GM18858 (cell line): ENCODE measurements around the gene AMER2.

ENCODE experiments used
- ATAC-seq: cut with Tn5 transposase; IDR thresholded peaks from one replicate; pipeline ENCODE4 v1.9.1; 2021; ENCODE audit not compliant: unreplicated experiment

Gene AMER2, protein sequence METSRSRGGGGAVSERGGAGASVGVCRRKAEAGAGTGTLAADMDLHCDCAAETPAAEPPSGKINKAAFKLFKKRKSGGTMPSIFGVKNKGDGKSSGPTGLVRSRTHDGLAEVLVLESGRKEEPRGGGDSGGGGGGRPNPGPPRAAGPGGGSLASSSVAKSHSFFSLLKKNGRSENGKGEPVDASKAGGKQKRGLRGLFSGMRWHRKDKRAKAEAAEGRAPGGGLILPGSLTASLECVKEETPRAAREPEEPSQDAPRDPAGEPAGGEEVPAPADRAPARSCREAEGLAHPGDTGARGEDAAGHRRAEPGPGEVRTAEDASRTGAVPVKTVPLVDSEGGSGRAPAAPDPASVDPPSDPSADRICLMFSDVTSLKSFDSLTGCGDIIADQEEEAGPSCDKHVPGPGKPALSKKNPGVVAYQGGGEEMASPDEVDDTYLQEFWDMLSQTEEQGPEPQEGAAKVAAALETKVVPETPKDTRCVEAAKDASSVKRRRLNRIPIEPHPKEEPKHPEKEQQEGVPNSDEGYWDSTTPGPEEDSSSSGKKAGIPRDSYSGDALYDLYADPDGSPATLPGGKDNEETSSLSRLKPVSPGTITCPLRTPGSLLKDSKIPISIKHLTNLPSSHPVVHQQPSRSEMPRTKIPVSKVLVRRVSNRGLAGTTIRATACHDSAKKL

GRCh38 chr13:25171517-25172302 lies at the start of gene AMER2:
Gene AMER2, minus strand, starts transcription at chr13:25172288. Its CDS starts 669 bp downstream, at chr13:25171619.
- no peak for ATAC-seq

- ATAC-seq = no peak
Measured at GRCh38 chr13:25218019-25218418, 45.9 kb upstream of the AMER2 start.

DNA sequence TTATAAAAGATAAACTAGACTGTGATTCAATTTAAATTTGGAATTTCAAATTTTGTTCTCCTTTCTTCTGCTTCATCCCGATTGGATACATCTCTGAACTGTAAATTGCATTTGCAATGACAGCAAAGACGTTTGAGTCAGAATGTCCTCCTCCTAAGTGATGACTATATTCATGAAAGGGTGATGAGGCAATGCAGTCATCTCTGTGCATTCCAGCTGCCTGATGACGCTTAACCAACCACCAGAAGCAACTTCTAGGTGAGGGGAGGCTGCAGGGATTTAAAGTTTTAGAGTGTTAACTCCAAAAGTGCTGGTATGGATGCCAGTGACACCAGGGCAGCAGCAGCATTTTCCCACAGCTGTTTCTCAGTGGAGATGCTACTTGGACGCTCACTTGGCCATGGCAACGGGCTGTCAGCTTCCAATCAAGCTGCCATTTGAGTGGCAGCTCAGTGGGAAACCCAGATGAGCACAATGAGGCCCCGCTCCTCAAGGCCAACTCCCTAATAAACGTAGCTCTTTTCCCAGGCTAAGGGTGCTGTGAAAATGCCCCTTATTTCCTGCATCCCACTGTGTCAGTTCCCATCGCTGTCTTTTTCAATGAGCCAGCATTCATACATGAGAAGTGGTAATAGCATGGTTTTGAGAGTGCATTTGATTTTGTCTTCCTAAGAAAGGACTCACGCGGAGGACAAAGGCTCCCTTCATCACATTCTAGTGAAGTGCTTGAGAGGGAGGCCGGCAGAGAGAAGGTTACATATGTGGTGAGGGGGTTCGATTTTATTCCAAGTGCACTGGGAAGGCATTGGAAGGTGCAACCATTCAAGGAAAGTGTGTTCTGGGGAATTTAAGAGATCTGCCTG lies 45.2 kb upstream of the AMER2 start:
- ATAC-seq = no peak

- ATAC-seq = no peak
Measured at GRCh38 chr13:25215253-25215575, 43.1 kb upstream of the AMER2 start.

DNA sequence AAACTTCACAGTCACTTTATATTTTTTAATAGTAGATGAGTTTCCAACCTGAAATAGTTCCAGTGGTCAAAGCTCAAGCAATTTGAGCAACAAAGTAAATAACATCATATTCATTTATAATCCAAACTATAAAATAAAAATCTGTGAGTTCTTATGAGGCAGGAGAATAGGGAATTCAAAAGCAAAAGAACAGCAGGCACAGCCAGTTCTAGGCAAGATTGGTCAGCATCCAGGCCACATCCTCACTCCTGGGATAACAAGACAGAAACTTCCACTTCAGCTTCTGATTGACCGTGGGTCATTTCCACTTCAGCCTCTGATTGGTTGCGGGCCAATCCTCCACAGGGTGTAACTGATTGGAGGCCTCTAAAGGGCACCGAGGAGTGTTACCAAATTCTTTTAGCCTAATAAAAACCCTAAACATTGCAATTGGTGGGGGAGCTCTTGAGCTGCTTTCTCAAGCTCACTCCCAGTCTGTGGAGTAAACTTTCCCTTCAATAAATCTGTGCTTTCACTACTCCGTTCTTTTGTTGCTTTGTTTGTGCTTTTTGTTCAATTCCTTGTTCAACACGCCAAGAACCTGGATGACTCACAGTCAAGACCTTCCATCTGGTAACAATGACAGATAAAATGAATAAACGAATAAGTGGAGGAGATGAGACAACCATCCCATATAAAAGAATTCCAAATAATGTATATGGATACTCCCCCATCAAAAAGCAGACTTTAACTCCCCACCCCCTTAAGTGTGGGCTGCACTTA lies 42.6 kb upstream of the AMER2 start:
- no peak for ATAC-seq

- ATAC-seq = no peak
Measured at GRCh38 chr13:25213715-25214114, 41.6 kb upstream of the AMER2 start.

- ATAC-seq = no peak
Measured at GRCh38 chr13:25210842-25211569, 38.9 kb upstream of the AMER2 start.

- no peak for ATAC-seq
Measured at GRCh38 chr13:25207291-25207810, 35.3 kb upstream of the AMER2 start.

DNA sequence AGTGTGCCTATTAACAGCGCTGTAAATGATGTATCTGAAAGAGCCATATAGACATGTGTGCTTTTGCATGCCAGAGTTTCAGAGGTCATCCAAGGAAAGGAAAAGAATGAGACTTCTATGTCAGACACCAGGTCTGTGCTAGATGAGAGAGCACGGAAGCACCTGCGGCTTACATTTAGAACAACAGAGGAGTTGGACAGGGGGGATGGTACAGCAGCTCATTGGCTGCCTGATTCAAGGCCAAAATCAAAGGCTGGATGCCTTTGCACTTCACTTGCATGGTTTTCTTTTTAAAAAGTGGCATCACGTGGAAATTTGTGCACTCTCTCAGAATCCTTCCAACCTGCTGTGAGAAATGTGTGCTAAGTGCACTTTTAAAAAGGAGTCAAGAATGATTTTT lies 32.8 kb upstream of the AMER2 start:
- no peak for ATAC-seq

- ATAC-seq = no peak
Measured at GRCh38 chr13:25203127-25203740, 31.1 kb upstream of the AMER2 start.

GRCh38 chr13:25200783-25201182 lies 28.7 kb upstream of the AMER2 start:
- no peak for ATAC-seq

- ATAC-seq = no peak
Measured at GRCh38 chr13:25198647-25199046, 26.6 kb upstream of the AMER2 start.

- ATAC-seq = no peak
Measured at GRCh38 chr13:25196971-25197370, 24.9 kb upstream of the AMER2 start.

DNA sequence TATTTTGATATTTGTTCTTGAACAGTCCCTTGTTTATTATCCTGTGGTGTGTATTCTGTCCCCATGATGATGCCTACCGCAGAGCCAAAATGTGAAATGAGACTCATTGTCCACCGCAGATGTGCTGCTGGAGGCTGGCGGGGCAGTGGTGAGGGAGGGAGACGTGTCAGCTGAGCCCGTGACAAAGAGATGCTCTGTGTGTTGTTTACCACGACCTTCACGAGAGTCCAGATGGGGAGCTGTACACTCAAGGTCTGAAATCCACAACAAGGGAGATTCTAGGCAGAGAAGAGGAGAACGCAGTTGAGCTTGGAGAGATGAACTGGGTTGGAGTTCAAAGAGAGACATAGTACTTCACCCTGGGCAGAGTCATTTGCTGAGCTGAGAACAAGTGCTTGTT lies 20.8 kb upstream of the AMER2 start:
- ATAC-seq = no peak

DNA sequence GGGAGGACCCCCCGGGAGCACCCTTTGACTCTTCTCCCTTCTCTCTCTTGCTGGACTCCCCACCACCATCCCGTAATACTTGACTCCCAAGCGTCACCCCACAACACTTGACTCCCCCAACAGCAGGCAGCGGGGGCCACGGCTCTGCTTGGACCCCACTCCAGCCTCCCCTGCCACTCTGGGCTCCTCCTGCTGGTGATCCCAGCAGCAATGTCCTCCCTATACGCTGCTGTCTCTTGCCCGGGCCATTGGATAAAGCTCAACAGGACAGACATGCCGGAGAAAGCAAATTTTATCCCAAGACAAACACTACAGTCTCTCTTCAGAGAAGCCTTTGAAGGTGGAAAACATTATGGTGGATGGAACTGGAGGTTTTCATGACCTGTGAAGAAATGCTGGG lies 20.4 kb upstream of the AMER2 start:
- no peak for ATAC-seq

GRCh38 chr13:25192052-25192451 lies 20.0 kb upstream of the AMER2 start:
- no peak for ATAC-seq

- no peak for ATAC-seq
Measured at GRCh38 chr13:25190771-25191170, 18.7 kb upstream of the AMER2 start.

DNA sequence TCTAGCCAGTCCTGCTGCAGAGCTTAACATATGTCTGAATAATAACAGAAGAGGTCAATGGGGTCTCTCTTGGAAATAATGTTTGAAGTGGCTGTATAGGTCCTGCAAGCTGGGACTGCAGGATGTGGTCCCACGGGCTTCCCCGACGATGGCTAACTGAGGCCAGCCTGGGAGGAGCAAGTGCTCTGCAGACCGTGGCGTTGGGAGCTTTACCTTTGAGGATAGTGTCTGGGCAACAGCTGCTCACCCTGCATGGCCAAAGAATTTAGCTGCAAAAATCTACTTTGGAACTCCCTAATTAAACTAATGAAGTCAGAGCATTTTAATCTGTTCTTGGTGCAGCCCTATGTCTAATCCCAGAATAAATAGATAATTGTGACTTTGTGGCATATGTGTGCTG lies 18.2 kb upstream of the AMER2 start:
- ATAC-seq = no peak

DNA sequence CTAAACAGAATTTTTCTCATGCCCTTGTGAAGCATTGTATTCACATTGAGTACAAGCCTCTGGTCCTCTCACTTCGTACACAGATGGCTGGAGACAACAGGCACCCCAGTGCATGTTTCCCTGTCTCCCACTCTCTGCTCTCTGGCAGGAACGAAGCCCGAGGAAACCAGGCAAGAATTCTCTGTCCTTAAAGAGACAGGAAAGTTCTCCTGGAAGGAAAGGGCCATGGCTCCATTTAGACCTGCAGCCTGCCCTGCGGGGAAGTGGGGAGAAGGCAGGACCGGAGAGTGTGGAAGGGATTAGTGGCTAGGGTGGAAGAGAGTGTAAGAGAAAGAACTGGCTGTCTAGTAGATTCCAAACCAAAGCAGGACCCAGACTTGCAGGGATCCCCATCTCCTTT lies 15.5 kb upstream of the AMER2 start:
- no peak for ATAC-seq
